CD4-positive, CD25-positive, alpha-beta regulatory T cell (primary cell): Measurements from ENCODE around the gene ARHGEF6. TPM values are rescaled to one million over a fixed set of nuclear protein-coding genes. Genes with fewer than 3 reads are reported as not detected.

Source experiments
- ATAC-seq, 2 donors: fragments of 150-1000 bp; cut with Tn5 transposase; one replicate each; pipeline ENCODE4 v1.10.0; 2021; ENCODE audit warnings: low read depth in 2 of 2, moderate number of reproducible peaks in 2 of 2, moderate library complexity in 1 of 2
- DNase-seq, 3 donors: peaks; one replicate each; pipeline versions ENCODE4 v3.0.0 to v3.0.0-alpha.2; 2012 to 2022; ENCODE audit warnings: mixed read lengths in 1 of 3
- H3K27ac ChIP-seq: one replicate; pipeline ENCODE4 v1.7.0; 2013; ENCODE audit warnings: mild to moderate bottlenecking, low read length; ENCODE audit not compliant: insufficient read depth, poor library complexity, severe bottlenecking
- H3K27me3 ChIP-seq: one replicate; pipeline ENCODE4 v1.7.0; 2013; ENCODE audit warnings: low read length; ENCODE audit not compliant: control insufficient read depth, insufficient read depth
- H3K36me3 ChIP-seq: one replicate; pipeline ENCODE4 v1.7.0; 2013; ENCODE audit warnings: mild to moderate bottlenecking, low read length, moderate library complexity; ENCODE audit not compliant: control insufficient read depth, insufficient read depth
- H3K4me1 ChIP-seq: 2 replicates; pipeline ENCODE4 v1.7.0; 2013; ENCODE audit warnings: mild to moderate bottlenecking, low read length; ENCODE audit not compliant: insufficient read depth, control insufficient read depth, poor library complexity, severe bottlenecking
- H3K4me3 ChIP-seq: one replicate; pipeline ENCODE4 v1.7.0; 2013; ENCODE audit warnings: low read depth, mild to moderate bottlenecking, low read length, moderate library complexity
- H3K9me3 ChIP-seq, 2 experiments: 1 replicate in 1 of 2; 2 replicates in 1 of 2; pipeline ENCODE4 v1.7.0; 2013; ENCODE audit warnings: low read length in 2 of 2, mild to moderate bottlenecking in 1 of 2, moderate library complexity in 1 of 2; ENCODE audit not compliant: control insufficient read depth in 2 of 2
- H3K27ac Mint-ChIP-seq, 3 donors: one replicate each; pipeline ENCODE4 v1.8.0; 2020 to 2022; ENCODE audit warnings: mild to moderate bottlenecking in 3 of 3, mixed read lengths in 3 of 3, moderate library complexity in 2 of 3
- H3K27me3 Mint-ChIP-seq: one replicate; pipeline ENCODE4 v1.8.0; 2022; ENCODE audit warnings: mild to moderate bottlenecking, mixed read lengths
- H3K36me3 Mint-ChIP-seq: one replicate; pipeline ENCODE4 v1.8.0; 2020; ENCODE audit warnings: mixed read lengths
- H3K4me1 Mint-ChIP-seq, 4 donors: one replicate each; pipeline ENCODE4 v1.8.0; 2020 to 2022; ENCODE audit warnings: mixed read lengths in 4 of 4, mild to moderate bottlenecking in 1 of 4
- H3K4me3 Mint-ChIP-seq, 4 donors: one replicate each; pipeline ENCODE4 v1.8.0; 2020 to 2022; ENCODE audit warnings: mild to moderate bottlenecking in 4 of 4, mixed read lengths in 4 of 4, moderate library complexity in 3 of 4
- H3K9me3 Mint-ChIP-seq, 7 donors: one replicate each; pipeline ENCODE4 v1.8.0; 2020 to 2022; ENCODE audit warnings: mixed read lengths in 7 of 7, mild to moderate bottlenecking in 3 of 7, moderate library complexity in 2 of 7
- polyA plus RNA-seq, 4 donors: library from polyadenylated mRNA; unstranded; fragments of 300-500 nt; fragmentation: Illumina TruSeq; gene quantifications; one replicate each; pipeline ENCODE4 v1.2.3, GENCODE V29; 2021
- total RNA-seq: library from RNA; stranded (reverse); gene quantifications from one replicate; pipeline ENCODE4 v1.2.3, GENCODE V29; 2022

ARHGEF6 gene
- total and polyA plus RNA-seq, 5 donors from 2014 or later, result 83.0 to 111 (median 87.8) TPM

- H3K36me3 ChIP-seq, result peaks cover 26% of the 10 kb centered on the region
- H3K4me1 ChIP-seq, result peaks cover 41% of the 10 kb centered on the region
- H3K27ac Mint-ChIP-seq, result peak overlapping the region in 1 of 3 donors; percentile 93
- peaks cover 5% of the 10 kb centered on the region for H3K36me3 Mint-ChIP-seq
- H3K27me3 Mint-ChIP-seq, result no peaks in the 10 kb centered on the region
- no peak for DNase-seq
- peak overlapping the region; percentile 55 for H3K27ac ChIP-seq
- no peaks in the 10 kb centered on the region for H3K27me3 ChIP-seq
- ATAC-seq, result no peak
- peaks cover 15 to 55% (median 26%) of the 10 kb centered on the region in 4 donors for H3K4me1 Mint-ChIP-seq
- H3K4me3 ChIP-seq, result peak overlapping the region; percentile 4
- no peak overlapping the region for H3K4me3 Mint-ChIP-seq
- no peaks in the 10 kb centered on the region for H3K9me3 Mint-ChIP-seq
- H3K9me3 ChIP-seq, result no peaks in the 10 kb centered on the region
These were observed 93.3 kb downstream of the ARHGEF6 start for GRCh38 chrX:136687457-136687856.

- H3K27me3 Mint-ChIP-seq, result no peaks in the 10 kb centered on the region
- no peak overlapping the region for H3K27ac Mint-ChIP-seq
- H3K9me3 Mint-ChIP-seq, result no peaks in the 10 kb centered on the region
- peaks cover 0 to 28% (median 10%) of the 10 kb centered on the region in 4 donors for H3K4me1 Mint-ChIP-seq
- DNase-seq, result no peak
- no peak overlapping the region for H3K4me3 Mint-ChIP-seq
- no peaks in the 10 kb centered on the region for H3K9me3 ChIP-seq
- no peak overlapping the region for H3K27ac ChIP-seq
- H3K4me3 ChIP-seq, result no peak overlapping the region
- peaks cover 46% of the 10 kb centered on the region for H3K36me3 ChIP-seq
- H3K27me3 ChIP-seq, result no peaks in the 10 kb centered on the region
- ATAC-seq, result no peak
- H3K4me1 ChIP-seq, result peaks cover 15% of the 10 kb centered on the region
- peaks cover 5% of the 10 kb centered on the region for H3K36me3 Mint-ChIP-seq
These were observed 96.6 kb downstream of the ARHGEF6 start for GRCh38 chrX:136684120-136684519.

GRCh38 chrX:136679531-136679930 lies 101.2 kb downstream of the ARHGEF6 start:
- no peak overlapping the region for H3K4me3 Mint-ChIP-seq
- peaks cover 6 to 48% (median 16%) of the 10 kb centered on the region in 4 donors for H3K4me1 Mint-ChIP-seq
- H3K27me3 ChIP-seq, result no peaks in the 10 kb centered on the region

GRCh38 chrX:136674270-136674985 lies 106.3 kb downstream of the ARHGEF6 start:
- Mint-ChIP-seq H3K36me3 (peaks cover 21% of the 10 kb centered on the region), H3K4me1 (peaks cover 14 to 76% (median 30%) of the 10 kb centered on the region in 4 donors), H3K9me3 (no peaks in the 10 kb centered on the region), H3K27ac (peak overlapping the region; percentile 87 to 96 (median 89)), H3K4me3 (peak overlapping the region; percentile 42 to 93 (median 72)), H3K27me3 (no peaks in the 10 kb centered on the region)
- Histone ChIP-seq H3K4me1 (peaks cover 37% of the 10 kb centered on the region), H3K27me3 (no peaks in the 10 kb centered on the region), H3K9me3 (no peaks in the 10 kb centered on the region), H3K36me3 (peaks cover 30% of the 10 kb centered on the region), H3K27ac (peak overlapping the region; percentile 67), H3K4me3 (peak overlapping the region; percentile 10)
- ATAC-seq (peak; percentile 62 to 65), DNase-seq (peak in 2 of 3 donors; percentile 43 to 53)

More at GRCh38 chrX:136679531-136679930, 101.2 kb downstream of the ARHGEF6 start:
- Histone ChIP-seq H3K27ac (no peak overlapping the region), H3K9me3 (no peaks in the 10 kb centered on the region), H3K4me1 (peaks cover 16% of the 10 kb centered on the region), H3K36me3 (peaks cover 40% of the 10 kb centered on the region), H3K4me3 (no peak overlapping the region)
- no peaks in the 10 kb centered on the region for H3K27me3 Mint-ChIP-seq
- ATAC-seq, result no peak
- no peaks in the 10 kb centered on the region for H3K9me3 Mint-ChIP-seq
- H3K36me3 Mint-ChIP-seq, result peaks cover 17% of the 10 kb centered on the region
- DNase-seq, result no peak
- peak overlapping the region in 1 of 3 donors; percentile 73 for H3K27ac Mint-ChIP-seq

- Mint-ChIP-seq H3K27ac (peak overlapping the region in 2 of 3 donors; percentile 86 to 89), H3K9me3 (peaks cover 0 to 1% (median 0%) of the 10 kb centered on the region in 7 donors), H3K4me3 (no peak overlapping the region), H3K27me3 (no peaks in the 10 kb centered on the region), H3K4me1 (peaks cover 13 to 67% (median 33%) of the 10 kb centered on the region in 4 donors), H3K36me3 (peaks cover 36% of the 10 kb centered on the region)
- Histone ChIP-seq H3K4me3 (no peak overlapping the region), H3K4me1 (peaks cover 36% of the 10 kb centered on the region), H3K27ac (no peak overlapping the region), H3K36me3 (peaks cover 50% of the 10 kb centered on the region), H3K9me3 (no peaks in the 10 kb centered on the region), H3K27me3 (no peaks in the 10 kb centered on the region)
- DNase-seq, result no peak
- ATAC-seq, result no peak
These were observed 109.6 kb downstream of the ARHGEF6 start for GRCh38 chrX:136671006-136671610.

DNA sequence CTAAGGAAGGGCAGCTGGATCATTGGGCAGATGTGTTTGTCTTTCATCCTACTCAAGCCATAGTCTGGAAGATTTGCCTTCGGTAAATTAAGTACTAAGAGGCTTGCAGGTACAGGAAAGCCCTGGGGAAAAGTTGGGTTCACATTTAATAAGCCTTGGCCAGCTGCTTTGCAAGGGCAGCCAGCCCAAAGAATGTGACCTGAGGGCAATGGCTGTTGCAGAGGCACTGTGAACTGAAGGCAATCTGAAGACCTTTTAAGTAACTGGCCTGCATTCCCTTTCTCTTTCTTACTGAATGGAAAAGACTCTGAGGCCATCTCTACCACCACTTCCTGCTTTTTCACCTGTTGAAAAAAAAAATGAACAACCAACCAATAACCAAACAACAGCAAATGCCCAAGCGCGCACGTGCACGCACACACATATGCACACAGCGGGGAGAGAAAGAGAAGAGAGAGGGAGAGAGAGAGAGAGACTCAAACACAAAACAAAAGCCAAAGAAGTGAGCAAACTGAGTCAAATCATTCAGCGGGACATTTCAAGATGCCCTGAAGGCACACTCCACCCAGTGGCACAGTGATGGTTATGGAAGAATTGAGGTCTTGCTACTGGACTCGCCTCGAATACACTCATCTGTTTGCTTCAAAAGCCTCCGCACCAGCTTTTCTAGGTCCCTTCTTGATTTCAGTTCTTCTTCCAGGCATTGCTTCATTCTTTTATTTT lies 113.1 kb downstream of the ARHGEF6 start:
- Mint-ChIP-seq H3K36me3 (peaks cover 35% of the 10 kb centered on the region), H3K4me3 (no peak overlapping the region), H3K4me1 (peaks cover 4 to 48% (median 24%) of the 10 kb centered on the region in 4 donors), H3K9me3 (peaks cover 0 to 4% (median 0%) of the 10 kb centered on the region in 7 donors), H3K27me3 (no peaks in the 10 kb centered on the region), H3K27ac (peak overlapping the region; percentile 60 to 92 (median 67))
- Histone ChIP-seq H3K9me3 (peaks cover 0 to 6% of the 10 kb centered on the region in 2 experiments), H3K4me1 (peaks cover 15% of the 10 kb centered on the region), H3K36me3 (peaks cover 64% of the 10 kb centered on the region), H3K4me3 (no peak overlapping the region), H3K27ac (no peak overlapping the region), H3K27me3 (no peaks in the 10 kb centered on the region)
- ATAC-seq (no peak), DNase-seq (no peak)

DNA sequence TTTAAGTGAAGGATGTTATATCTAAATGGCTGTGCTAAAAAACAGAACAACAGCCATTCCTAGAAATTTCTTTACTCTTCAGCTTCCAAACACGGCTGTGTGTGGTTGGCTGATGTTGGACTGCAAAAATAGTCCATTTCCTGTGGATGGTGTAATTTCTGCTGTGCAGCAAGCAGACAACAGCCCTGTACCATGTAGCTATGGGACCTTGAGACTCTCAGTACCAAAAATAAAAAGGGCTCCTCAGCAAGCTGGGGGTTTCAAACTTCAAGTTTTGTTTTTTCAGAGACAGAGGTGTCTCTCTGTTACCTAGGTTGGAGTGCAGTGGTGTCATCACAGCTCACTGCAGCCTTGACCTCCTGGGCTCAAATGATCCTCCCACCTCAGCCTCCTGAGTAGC lies 114.6 kb downstream of the ARHGEF6 start:
- Histone ChIP-seq H3K4me3 (no peak overlapping the region), H3K4me1 (peaks cover 20% of the 10 kb centered on the region), H3K27me3 (no peaks in the 10 kb centered on the region), H3K36me3 (peaks cover 58% of the 10 kb centered on the region), H3K9me3 (peaks cover 0 to 6% of the 10 kb centered on the region in 2 experiments), H3K27ac (no peak overlapping the region)
- Mint-ChIP-seq H3K36me3 (peaks cover 40% of the 10 kb centered on the region), H3K27ac (no peak overlapping the region), H3K4me3 (no peak overlapping the region), H3K9me3 (peaks cover 0 to 4% (median 0%) of the 10 kb centered on the region in 7 donors), H3K27me3 (no peaks in the 10 kb centered on the region), H3K4me1 (peaks cover 10 to 49% (median 22%) of the 10 kb centered on the region in 4 donors)
- no peak for DNase-seq
- no peak for ATAC-seq
